CD4-positive, alpha-beta T cell treated with Interleukin-4 for 1 hour (primary cell): ENCODE measurements around the gene KIF25.
"Not testable (repeated sequence)": the region's sequence is repeated elsewhere in the genome, so short reads cannot be mapped to it uniquely, and the experiment has no call there.

Experiments
- DNase-seq, 2 donors: peaks; one replicate each; pipeline ENCODE4 v3.0.0-alpha.2; 2020 to 2022

KIF25 gene

DNA sequence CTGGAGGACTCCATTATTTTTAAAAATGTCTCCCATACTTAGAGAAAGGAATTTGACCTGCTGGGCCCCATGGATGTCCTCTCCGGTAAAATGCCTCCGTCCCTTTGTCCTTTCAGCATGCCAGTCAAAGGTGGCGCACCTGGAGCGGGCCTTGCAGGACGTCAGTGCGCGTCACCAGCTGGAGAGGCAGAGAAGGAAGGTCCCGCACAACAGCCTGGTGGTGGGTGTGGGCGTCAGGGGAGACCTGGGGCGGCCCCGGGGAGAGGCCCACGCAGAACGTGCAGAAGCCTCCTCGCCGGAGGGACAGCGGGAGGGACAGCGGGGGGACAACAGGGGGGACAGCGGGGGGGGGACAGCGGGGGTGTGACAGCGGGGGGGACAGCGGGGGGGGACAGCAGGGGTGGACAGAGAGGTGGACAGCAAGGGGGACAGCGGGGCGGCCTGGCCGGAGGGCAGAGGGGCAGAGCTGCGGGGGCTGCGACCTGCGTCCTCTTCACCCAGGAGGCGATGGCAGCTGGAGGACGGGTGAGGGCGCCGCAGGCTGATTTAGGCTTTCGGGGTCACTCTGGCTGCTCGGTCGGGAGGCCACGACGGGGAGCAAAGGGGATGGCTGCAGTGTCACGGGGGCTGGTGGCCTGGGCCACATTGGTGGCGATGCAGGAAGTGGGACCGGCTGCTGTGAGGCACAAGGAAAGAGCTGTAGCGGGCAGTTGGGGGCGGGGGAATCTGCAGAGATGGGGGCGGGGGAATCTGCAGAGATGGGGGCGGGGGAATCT lies 859 bp upstream of the KIF25 start:
- no peak for DNase-seq

DNA sequence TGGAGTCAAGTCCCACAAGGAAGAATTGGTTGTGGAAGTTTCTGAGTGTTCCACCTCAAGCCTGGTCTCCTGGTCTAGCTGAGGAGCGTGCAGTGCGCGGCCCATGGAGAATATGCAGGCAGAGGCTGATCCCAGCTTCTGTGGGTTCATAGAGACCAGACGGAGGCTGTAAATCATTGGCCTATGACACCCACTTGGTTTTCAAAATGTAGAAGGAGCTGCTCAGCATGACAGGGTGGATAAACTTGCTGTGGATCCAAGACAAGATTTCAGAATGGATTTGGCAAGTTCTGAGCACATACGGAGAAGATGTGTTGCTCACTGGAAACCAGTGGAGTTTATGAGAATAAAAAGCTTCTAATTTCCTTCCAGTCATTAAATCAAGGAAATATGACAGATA lies 744 bp downstream of the KIF25 start:
- no peak for DNase-seq

DNA sequence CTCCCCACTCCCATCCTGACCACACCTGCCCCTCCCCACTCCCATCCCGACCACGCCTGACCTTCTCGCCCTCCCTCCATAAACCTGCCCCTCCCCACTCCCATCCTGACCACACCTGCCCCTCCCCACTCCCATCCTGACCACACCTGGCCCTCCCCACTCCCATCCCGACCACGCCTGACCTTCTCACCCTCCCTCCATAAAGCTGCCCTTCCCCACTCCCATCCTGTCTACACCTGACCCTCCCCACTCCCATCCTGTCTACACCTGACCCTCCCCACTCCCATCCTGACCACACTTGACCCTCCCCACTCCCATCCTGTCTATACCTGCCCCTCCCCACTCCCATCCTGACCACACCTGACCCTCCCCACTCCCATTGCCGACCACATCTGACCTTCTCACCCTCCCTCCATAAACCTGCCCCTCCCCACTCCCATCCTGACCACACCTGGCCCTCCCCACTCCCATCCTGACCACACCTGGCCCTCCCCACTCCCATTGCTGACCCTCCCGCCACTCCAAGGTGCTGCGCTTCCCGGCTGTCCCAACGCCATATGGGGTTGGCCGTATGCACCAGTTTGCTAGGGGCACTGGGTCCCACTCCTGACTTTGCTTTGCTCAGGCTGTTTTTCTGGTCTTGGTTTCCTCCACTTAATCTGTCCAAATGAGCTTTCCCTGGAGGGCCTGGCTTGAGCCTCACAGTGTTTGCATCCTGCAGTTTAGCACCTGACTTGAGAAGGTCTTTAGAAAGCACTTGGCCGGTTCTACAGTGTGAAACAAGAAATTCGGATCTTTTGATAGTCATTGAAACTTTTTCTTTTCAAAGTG lies 2.9 kb downstream of the KIF25 start:
- DNase-seq, result no peak

DNA sequence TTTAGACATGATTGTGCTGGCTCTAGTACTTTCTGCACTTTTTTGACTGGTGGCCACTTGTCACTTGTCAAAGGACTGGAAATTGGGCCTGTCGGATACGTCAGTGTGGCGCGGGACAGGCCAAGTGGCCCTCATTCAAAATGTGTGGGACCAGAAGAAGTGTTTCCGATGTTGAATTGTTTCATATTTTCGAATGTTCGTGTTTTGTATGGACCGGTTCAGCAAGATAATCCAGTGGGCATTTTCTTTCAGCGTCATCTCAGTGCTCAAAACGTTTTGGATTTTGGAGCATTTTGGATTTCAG lies 3.5 kb downstream of the KIF25 start:
- DNase-seq, result no peak

DNA sequence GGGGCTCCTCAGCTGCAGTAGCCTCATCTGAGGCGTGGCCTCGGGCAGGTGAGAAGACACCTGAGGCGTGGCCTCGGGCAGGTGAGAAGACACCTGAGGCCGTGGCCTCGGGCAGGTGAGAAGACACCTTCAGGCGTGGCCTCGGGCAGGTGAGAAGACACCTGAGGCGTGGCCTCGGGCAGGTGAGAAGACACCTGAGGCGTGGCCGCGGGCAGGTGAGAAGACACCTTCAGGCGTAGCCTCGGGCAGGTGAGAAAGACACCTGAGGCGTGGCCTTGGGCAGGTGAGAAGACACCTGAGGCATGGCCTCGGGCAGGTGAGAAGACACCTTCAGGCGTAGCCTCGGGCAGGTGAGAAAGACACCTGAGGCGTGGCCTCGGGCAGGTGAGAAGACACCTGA lies 4.0 kb downstream of the KIF25 start:
- DNase-seq, result not testable (repeated sequence)

DNA sequence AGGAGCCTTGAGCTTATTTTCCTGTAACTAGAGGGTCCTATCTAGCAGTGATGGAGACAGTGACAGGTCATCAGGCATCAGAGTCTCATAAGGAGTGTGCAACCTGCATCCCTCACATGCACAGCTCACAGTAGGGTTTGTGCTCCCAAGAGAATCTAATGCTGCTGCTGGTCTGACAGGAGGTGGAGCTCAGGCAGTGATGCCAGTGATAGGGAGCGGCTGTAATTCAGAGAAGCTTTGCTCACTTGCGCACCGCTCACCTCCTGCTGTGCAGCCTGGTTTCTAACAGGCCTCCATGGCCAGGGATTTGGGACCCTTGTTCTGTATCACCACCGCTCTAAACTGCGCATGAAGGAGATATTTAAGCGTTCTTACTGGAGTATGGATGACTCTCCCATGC lies 5.3 kb downstream of the KIF25 start:
- DNase-seq, result no peak

DNA sequence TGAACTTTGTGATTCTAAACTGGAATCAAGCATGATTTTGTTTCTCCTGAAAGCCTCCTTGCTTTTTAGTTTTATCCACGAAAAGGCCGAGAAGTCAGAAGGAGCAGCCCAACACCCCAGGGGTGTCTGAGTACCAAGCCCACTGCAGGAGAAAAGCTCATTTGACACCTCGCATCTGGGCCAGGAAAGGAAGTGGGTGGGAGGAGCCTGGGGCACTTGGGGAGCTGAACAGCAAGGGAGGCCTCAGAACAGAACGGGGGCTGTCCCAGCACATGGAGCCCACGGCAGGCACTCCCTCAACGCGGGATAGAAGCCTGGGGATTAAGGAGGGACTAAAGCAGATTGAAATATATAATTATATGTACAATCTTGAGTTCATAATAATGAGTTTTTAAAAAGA lies 6.6 kb downstream of the KIF25 start:
- DNase-seq, result no peak

DNA sequence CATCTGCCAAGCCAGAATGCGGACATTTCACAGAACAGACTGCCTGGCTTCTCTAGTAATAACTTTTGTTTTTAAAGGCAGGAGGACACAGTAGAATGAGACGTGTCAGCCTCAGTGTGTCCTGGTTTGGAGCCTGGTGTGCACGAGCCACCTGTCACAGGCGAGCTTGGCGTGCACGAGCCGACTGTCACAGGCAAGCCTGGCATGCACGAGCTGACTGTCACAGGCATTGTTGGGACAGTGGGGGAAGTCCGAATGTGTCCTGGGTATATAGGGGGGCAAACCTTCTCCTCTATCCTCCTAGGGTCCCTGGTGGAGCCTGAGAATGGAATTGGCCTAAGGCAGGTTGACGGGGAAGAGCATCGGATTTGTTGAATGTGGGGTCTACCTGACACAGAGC lies 7.5 kb downstream of the KIF25 start:
- DNase-seq, result no peak

DNA sequence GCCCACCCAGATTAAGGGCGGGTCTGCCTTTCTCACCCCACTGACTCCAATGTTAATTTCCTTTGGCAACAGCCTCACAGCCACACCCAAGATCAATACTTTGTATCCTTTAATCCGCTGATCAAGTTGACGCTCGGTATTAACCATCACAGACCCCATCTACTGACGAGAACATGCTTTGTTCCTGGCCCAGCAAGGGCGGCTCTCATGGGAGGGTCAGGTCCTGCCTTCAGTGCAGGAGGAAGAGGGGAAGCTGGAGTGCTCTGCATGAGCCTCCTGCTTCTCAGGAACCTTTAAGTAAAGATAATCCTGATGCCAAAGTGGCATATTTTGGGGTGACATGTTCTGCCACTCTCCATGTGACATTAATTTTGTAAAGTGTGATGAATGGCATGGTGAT lies 8.3 kb downstream of the KIF25 start:
- DNase-seq, result no peak

DNA sequence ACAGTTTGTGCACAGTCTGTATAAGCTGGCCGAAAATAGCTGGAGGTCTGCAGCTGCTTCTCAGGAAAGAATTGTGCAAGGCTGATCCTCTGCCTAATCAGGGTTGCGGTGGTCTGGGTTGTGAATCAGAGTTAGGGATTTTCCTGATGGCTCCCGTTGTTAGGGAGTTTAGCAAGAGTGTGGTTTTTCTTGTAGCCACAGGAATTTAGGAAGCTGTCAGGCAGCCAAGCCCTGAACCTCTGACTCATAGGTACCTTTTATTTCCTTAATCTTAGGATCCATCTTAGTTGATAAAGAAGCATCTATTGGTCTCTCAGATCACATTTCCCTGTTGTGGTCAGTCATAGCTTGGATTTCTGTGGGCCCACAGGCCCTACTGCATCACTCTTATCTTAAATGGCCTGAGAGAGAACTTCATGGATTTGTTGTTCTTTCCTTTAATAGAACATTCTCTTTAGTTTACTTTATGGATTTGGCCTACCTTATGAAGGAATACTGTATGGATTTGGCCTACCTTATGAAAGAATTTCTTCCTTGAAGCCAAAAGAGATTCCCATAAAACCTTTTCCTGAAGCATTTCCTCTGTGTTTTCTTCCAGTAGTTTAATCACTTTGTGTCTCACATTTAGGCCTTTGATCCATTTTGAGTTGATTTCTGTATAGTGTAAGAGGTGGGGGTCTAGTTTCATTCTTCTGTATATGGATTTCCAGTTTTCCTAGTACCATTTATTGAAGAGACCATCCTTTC lies 10.3 kb downstream of the KIF25 start:
- DNase-seq, result no peak

DNA sequence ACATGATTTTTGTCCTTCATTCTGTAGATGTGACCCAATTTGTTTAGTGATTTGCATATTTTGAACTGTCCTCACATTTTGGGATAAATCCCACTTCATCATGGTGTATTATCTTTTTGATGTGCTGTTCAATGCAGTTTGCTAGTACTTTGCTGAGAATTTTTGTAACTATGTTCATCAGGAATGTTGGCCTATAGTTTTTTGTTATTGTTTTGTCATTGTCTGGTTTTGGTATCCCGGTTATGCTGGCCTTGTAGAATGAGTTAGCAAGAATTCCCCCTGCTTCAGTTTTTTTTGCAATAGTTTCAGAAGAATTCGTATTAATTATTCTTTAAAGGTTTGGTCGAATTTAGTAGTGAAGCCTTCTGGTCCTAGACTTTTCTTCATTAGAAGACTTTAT lies 11.9 kb downstream of the KIF25 start:
- no peak for DNase-seq

DNA sequence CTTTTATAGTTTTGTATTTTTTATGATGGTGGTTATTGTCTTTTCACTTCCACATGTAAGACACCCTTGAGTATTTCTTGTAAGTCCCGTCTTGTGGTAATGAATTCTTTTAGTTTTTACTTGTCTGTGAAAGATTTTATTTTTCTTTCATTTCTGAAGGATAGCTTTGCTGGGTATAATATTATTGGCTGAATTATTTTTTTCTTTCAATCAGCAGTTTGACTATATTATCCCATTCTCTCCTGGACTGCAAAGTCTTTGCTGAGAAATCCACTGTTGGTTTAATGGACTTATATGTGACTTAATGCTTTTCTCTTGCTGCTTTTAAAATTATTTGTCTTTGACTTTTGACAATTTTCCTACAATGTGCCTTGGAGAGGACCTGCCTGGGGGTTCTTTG lies 13.8 kb downstream of the KIF25 start:
- DNase-seq, result no peak

DNA sequence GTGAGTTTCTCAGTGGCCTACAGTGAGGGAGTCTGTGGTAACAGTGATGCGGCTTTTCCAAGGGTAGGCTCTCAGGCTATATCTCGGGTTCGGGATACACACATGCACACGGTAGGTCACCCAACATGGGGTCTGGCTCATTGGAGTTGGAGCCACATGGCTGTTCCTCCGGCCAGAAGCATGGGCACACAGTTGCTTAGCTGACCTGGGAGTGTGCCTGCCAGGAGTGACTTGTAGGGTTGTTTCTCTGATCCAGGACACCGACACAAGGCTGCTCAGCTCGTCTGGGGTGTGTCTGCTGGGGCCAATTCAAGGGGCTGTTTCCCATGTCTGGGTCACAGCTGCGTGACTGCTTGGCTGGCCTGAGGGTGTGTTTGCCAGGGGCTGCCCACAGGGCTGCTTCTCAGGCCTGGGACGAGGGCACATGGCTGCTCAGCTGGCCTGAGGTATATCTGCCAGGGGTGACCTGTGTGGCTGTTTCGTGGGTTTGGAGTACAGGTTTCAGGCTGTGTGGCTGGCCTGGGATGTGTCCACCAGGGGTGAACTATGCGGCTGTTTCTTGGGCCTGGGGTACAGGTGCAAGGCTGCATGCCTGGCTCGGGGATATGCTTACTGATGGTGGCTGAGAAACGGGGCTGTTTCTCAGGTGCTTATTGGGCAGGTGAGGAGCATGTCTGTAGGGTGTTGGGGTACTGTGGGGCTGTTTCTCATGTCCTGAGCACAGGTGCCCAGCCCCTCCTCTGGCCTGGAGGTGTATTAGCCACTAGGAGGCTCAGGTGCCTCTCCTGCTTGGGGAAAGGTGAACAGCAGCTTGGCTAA lies 15.2 kb downstream of the KIF25 start:
- no peak for DNase-seq

DNA sequence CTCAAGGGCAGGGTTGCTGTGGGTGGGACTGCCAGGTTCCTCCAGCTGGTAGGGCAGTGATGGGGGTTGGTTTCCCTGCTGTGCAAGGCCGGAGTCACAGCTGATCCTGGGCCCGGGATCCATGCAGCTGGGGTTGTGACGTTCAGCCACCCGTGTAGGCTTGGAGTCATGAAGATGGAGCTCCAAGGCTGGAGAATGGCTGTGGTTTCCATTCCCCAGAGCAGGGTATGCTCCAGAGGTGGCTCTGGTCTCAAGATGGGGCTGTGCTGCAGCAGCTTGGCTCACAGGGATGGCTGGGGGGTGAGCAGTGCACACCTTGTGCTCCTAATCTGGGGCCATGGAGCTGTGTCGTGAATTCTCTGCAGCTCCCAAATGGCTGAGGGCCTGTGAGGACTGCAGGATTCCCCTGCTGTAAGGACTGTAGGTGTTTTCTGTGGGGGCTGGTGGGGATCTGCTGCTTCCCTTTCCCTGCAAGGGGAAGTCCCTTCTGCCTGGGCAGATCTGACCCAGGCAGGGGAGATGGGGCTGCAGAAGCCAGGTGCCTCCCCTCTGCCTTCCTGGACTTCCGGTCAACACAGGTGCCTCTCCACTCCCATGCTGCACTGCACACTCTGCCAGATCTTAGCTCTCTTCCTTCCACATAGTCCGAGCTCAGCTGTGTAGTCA lies 15.9 kb downstream of the KIF25 start:
- DNase-seq, result no peak

DNA sequence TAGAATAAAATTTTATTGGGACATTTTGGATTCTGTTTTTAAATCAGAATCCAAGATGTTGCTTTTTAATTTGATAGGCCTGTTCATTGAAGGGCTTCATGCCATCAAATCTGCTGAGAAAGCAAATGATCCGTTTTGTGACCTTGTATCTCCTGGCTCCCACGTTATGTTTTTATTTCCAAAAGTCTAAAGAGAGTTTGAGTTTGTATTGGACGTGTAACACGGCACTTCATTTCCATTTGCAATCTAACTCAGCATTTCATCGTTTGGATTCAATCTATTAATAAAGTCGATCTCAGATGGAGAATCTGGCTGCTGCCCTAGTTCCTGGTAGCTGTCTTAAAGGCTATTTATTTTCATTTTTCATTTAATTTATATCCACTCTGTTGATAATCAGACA lies 17.0 kb downstream of the KIF25 start:
- DNase-seq, result no peak

DNA sequence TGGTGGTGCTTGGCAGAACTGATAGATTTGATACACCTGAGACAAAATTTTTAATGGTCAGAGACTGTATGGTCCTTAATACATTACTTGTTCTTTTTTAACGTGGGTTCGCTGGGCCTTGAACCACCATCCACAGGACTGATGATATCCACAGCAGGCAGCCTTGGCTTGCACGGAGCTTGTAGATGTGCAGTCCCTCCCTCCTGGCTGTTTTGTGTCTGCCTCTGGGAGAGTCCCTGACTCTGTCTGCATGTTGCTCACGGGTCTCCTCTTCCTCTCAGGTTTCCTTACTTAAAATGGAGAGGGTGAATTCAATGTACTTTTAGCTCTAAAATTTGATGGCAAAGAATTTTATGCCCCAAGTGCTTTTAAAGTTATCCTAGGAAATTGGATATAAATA lies 17.5 kb downstream of the KIF25 start:
- DNase-seq, result no peak

DNA sequence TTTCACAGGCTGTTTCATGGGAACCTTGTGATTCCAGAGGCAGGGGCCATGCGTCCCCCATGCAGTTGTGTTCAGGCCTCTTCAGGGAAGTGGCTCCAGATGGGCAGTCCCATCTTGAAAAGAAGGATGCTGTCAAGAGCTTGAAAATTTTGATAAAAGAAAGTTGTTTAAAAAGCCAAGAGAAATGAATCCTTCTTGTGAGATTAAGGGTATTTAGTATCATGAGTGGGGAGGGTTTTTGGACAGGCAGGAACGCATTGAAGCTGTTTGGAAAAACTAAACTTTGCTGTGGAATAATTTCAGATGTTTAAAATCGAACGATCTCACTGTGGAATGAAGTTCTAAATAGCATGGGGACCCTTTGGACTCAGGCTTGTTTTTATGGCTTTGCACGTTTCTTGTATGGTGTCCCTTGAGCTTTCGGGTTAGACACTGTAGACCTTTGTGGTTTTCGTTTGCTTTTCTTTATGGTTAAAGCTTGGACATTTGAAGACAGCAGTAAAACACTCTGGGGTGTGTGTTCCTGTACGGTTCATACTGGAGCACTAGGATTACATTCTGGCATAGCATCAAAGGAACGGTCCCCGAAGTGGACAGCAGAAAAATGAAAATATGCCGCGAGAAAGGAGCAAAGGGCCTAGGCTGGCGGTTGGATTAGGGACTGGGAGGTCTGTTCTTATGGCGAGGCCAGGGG lies 18.2 kb downstream of the KIF25 start:
- no peak for DNase-seq

DNA sequence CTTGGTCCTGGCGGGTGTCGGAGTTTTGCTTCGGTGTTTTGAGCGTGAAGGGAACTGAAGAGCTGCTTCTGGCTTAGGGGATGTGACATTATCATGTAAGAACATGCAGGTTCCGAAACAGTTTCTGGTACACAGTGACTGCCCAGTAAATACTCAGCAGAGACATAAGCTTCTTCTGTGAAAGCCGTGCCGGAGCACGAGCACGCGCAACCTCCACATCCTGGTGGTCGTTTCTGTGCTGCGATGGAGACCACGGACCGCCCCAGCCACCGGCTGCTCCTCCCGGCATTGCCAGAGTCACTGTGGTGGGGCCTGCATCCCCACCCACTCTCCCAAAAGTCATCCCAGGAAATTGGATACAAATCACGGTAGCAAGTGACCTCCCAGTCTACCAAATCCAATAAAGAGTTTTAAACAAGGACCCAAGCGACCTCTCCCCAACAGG lies 18.7 kb downstream of the KIF25 start:
- DNase-seq, result no peak

DNA sequence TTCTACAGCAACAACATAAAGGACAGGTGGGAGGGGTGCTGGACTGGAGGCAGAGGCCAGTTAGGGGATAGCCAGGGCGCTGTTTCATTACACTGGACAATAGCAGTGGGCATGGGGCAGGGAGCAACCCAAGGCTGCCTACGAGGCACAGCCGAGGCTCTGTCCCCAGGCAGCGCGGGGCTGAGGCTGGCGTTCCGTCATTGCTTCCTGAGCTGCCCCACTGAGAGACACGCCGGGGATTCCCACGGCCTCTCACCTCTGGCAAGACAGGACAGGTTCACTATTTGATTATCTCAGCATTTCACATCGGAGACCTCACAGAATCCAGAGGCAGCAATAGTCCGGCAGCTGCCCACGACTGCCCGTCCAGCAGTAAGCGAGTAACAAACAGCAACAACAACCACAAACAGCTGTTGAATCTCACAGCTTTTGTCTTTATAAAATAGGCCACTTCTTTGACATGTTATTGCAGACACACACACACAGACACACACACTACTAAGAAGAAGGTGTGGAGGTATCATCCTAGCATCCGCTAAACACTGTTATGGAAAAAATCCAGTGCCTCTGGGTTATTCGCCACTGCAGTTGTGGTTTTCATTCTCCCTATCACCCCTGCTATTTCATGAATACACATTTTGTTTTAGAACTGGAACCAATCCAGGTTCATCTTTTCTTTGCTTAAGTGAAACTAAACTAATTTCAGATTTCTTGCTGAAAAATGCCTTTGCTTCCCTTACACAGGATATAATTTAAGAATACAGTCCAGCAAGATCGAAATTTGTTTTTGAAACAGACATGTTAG lies 19.5 kb downstream of the KIF25 start:
- no peak for DNase-seq

DNA sequence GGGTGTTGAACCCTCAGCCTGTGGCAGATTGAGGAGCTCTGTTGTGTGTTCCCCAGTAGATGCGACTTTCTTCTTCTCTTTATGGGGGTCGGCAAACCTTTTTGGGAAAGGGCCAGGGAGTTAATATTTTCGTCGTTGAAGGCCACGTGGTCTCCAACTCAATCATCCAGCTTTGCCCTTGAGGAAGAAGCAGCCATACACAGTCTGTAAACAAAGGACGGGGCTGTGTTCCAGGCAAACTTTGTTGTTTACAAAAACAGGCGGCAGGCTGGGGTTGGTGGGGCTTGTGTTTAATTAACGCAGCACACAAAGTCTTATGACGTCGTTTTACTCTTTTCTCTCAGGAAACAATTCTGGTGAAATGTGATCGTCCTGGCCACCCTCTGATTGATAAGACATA lies 20.2 kb downstream of the KIF25 start:
- no peak for DNase-seq

DNA sequence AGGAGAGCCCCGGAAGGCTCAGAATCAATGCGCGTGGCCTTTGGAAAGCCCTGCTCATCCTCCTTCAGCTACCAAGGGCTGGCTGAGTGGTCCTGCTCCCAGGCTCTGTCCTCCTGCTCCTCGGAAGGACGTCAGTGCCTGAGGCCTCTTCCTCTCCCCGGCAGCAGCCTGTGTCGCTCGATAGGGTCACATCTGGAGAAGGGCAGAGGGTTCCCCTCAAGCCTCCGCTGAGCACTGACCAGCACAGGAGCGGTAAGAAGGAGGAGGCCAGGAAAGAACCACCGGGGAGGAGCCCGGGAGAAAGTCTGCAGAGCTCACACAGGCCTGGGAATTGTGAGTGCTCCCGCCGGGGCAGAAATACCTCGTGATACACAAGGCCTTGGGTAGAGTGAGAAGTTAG lies 21.2 kb downstream of the KIF25 start:
- no peak for DNase-seq
